GM12864 (cell line): ENCODE results near the gene KRTAP4-12.
"Not testable (repeated sequence)": the region's sequence is repeated elsewhere in the genome, so short reads cannot be mapped to it uniquely, and the experiment has no call there.

Experiments used
- DNase-seq: peaks from one replicate; pipeline ENCODE4 v3.0.0-alpha.2; 2011; ENCODE audit warnings: low read depth
- H3K4me3 ChIP-seq: 2 replicates; pipeline ENCODE4 v1.5.1; 2011; ENCODE audit warnings: mild to moderate bottlenecking, low read depth, low read length, control low read depth
- CTCF ChIP-seq: IDR thresholded peaks from 2 replicates; pipeline ENCODE4 v1.5.1; 2011; ENCODE audit warnings: low read depth, mild to moderate bottlenecking, moderate library complexity, low read length, control low read depth, inconsistent platforms; ENCODE audit errors: missing control alignments

KRTAP4-12 gene

GRCh38 chr17:41096055-41096454, 27.9 kb downstream of the KRTAP4-12 start:
- no peak overlapping the region for H3K4me3 ChIP-seq
- no peak for DNase-seq
- no peak for TF ChIP-seq CTCF

GRCh38 chr17:41088760-41089352, 35.1 kb downstream of the KRTAP4-12 start:
- DNase-seq, H3K4me3 ChIP-seq: not testable (repeated sequence)

- not testable (repeated sequence) for DNase-seq, H3K4me3 ChIP-seq
Observed at GRCh38 chr17:41084100-41084856, 39.7 kb downstream of the KRTAP4-12 start, which contains the start of gene KRTAP4-7. KRTAP4-7 (plus strand) TSS chr17:41084150; CDS start chr17:41084207, 57 bp downstream.

GRCh38 chr17:41083427-41083826, 40.6 kb downstream of the KRTAP4-12 start:
- not testable (repeated sequence) for H3K4me3 ChIP-seq, DNase-seq

GRCh38 chr17:41082626-41083025, 41.4 kb downstream of the KRTAP4-12 start:
- no peak for DNase-seq
- TF ChIP-seq CTCF = no peak
- H3K4me3 ChIP-seq = no peak overlapping the region

- DNase-seq = no peak
- no peak for TF ChIP-seq CTCF
- no peak overlapping the region for H3K4me3 ChIP-seq
Observed at GRCh38 chr17:41076788-41077187, 47.2 kb downstream of the KRTAP4-12 start.

GRCh38 chr17:41073676-41074075, 50.3 kb downstream of the KRTAP4-12 start:
- TF ChIP-seq CTCF = no peak
- no peak overlapping the region for H3K4me3 ChIP-seq
- DNase-seq = no peak
